ENCODE data around the gene ANKRD28. TPM values are rescaled to one million over a fixed set of nuclear protein-coding genes. Genes with fewer than 3 reads are reported as not detected.

ANKRD28 gene
- total RNA-seq, 1 donor from 2014 or later, result 70.9 TPM

GRCh38 chr3:15726043-15726442 lies 71.7 kb downstream of the ANKRD28 start:
- no peak for DNase-seq (ENCODE audit: low spot score)

- no peak for DNase-seq (ENCODE audit: low spot score)
These were observed 73.3 kb downstream of the ANKRD28 start for GRCh38 chr3:15724446-15724845.

- no peak for DNase-seq (ENCODE audit: low spot score)
These were observed 74.2 kb downstream of the ANKRD28 start for GRCh38 chr3:15723624-15723884.

GRCh38 chr3:15722877-15723623 lies 74.7 kb downstream of the ANKRD28 start:
- no peak for DNase-seq (ENCODE audit: low spot score)

- DNase-seq (ENCODE audit: low spot score), result no peak
These were observed 81.6 kb downstream of the ANKRD28 start for GRCh38 chr3:15716178-15716577.

GRCh38 chr3:15714448-15714847 lies 83.3 kb downstream of the ANKRD28 start:
- DNase-seq (ENCODE audit: low spot score), result no peak

GRCh38 chr3:15713364-15713763 lies 84.4 kb downstream of the ANKRD28 start:
- DNase-seq (ENCODE audit: low spot score), result no peak

- DNase-seq (ENCODE audit: low spot score), result no peak
These were observed 86.5 kb downstream of the ANKRD28 start for GRCh38 chr3:15711281-15711680.

GRCh38 chr3:15708882-15709677 lies 88.7 kb downstream of the ANKRD28 start:
- DNase-seq (ENCODE audit: low spot score), result no peak

- DNase-seq (ENCODE audit: low spot score), result no peak
These were observed 90.0 kb downstream of the ANKRD28 start for GRCh38 chr3:15707779-15708178.

GRCh38 chr3:15703346-15703745 lies 94.4 kb downstream of the ANKRD28 start:
- DNase-seq (ENCODE audit: low spot score), result no peak

- DNase-seq (ENCODE audit: low spot score), result no peak
These were observed 103.2 kb downstream of the ANKRD28 start for GRCh38 chr3:15694628-15695027.

GRCh38 chr3:15693355-15693754 lies 104.4 kb downstream of the ANKRD28 start:
- DNase-seq (ENCODE audit: low spot score), result no peak

- no peak for DNase-seq (ENCODE audit: low spot score)
These were observed 107.0 kb downstream of the ANKRD28 start for GRCh38 chr3:15690748-15691147.

- no peak for DNase-seq (ENCODE audit: low spot score)
These were observed 107.5 kb downstream of the ANKRD28 start for GRCh38 chr3:15690230-15690629.

- DNase-seq (ENCODE audit: low spot score), result no peak
These were observed 111.9 kb downstream of the ANKRD28 start for GRCh38 chr3:15685927-15686326.

- DNase-seq (ENCODE audit: low spot score), result no peak
These were observed 114.5 kb downstream of the ANKRD28 start for GRCh38 chr3:15683253-15683652.

GRCh38 chr3:15682561-15683185 lies 115.1 kb downstream of the ANKRD28 start:
- DNase-seq (ENCODE audit: low spot score), result no peak

GRCh38 chr3:15681668-15682067 lies 116.1 kb downstream of the ANKRD28 start:
- no peak for DNase-seq (ENCODE audit: low spot score)

GRCh38 chr3:15679306-15679705 lies 118.5 kb downstream of the ANKRD28 start:
- DNase-seq (ENCODE audit: low spot score), result no peak

- no peak for DNase-seq (ENCODE audit: low spot score)
These were observed 121.5 kb downstream of the ANKRD28 start for GRCh38 chr3:15676259-15676658.

- DNase-seq (ENCODE audit: low spot score), result no peak
These were observed 124.2 kb downstream of the ANKRD28 start for GRCh38 chr3:15673536-15673935.

Data from mesenteric fat pad (tissue), 1 donor.